HepG2 (cell line): Measurements from ENCODE around the gene KIF1C. TPM values are rescaled to one million over a fixed set of nuclear protein-coding genes. Genes with fewer than 3 reads are reported as not detected.
A peak's percentile ranks its signal among the peaks of the same experiment; 100 is the strongest.

Experiments
- AKAP8 ChIP-seq: sonication (generic); formaldehyde crosslinking; IDR thresholded peaks from 2 replicates; pipeline ENCODE4 v1.5.1; 2020; ENCODE audit warnings: mild to moderate bottlenecking, missing genetic modification reagents
- GATAD2A ChIP-seq: IDR thresholded peaks from 2 replicates; pipeline ENCODE4 v1.6.1; 2016
- HMG20B ChIP-seq: conservative IDR thresholded peaks from 2 replicates; pipeline ENCODE4 v1.6.1; 2016; ENCODE audit warnings: missing genetic modification reagents, missing compliant biosample characterization
- NCOR1 ChIP-seq: fragments of 200-600 bp; sonication (generic); IDR thresholded peaks from 2 replicates; pipeline ENCODE4 v1.7.0; 2017; ENCODE audit warnings: antibody characterized with exemption, low read length, borderline replicate concordance
- NFRKB ChIP-seq: fragments of 450-650 bp; IDR thresholded peaks from 2 replicates; pipeline ENCODE4 v1.6.1; 2017
- NR2F1 ChIP-seq, 2 experiments: fragments of 450-650 bp in 1 of 2; formaldehyde crosslinking in 1 of 2; IDR thresholded peaks; 2 replicates each; pipeline versions ENCODE4 v1.5.0 to v1.6.1; 2016 to 2020; ENCODE audit warnings: mild to moderate bottlenecking in 1 of 2, missing compliant biosample characterization in 1 of 2, missing genetic modification reagents in 1 of 2, moderate library complexity in 1 of 2
- SALL2 ChIP-seq: sonication (generic); formaldehyde crosslinking; IDR thresholded peaks from 2 replicates; pipeline ENCODE4 v1.8.1; 2023; ENCODE audit warnings: mild to moderate bottlenecking, missing genetic modification reagents, inconsistent platforms
- ZFX ChIP-seq: sonication (generic); formaldehyde crosslinking; IDR thresholded peaks from 2 replicates; pipeline ENCODE4 v1.4.0; 2020; ENCODE audit warnings: mild to moderate bottlenecking, low read depth, missing genetic modification reagents, moderate library complexity
- ZNF792 ChIP-seq: IDR thresholded peaks from 2 replicates; pipeline ENCODE4 v1.6.1; 2016
- polyA plus RNA-seq, 8 experiments: library from polyadenylated mRNA; depleted of rRNA in 3 of 8; stranded (reverse) in 7 of 8; unstranded in 1 of 8; fragments of >200 nt; fragmentation: Illumina TruSeq in 4 of 8; extraction: Trizol in 4 of 8; gene quantifications; 2 replicates each; pipeline versions ENCODE4 v1.2.1 to v1.2.3, GENCODE V29; 2011 to 2016; ENCODE audit warnings: low read depth in 4 of 8, missing spikeins in 1 of 8, mixed read lengths in 1 of 8; ENCODE audit not compliant: insufficient read depth in 1 of 8
- total RNA-seq, 5 experiments: library from RNA; depleted of rRNA; stranded (reverse); fragments of >200 nt; fragmentation: Illumina TruSeq; extraction: Trizol; gene quantifications; 2 replicates each; pipeline ENCODE4 v1.2.3, GENCODE V29; 2016; ENCODE audit warnings: low read depth in 1 of 5
- TF ChIP-seq, protein P1 (sequence below): sonication (generic); formaldehyde crosslinking; IDR thresholded peaks from 2 replicates; pipeline ENCODE4 v1.4.0; 2020; ENCODE audit warnings: missing genetic modification reagents, borderline replicate concordance
- TF ChIP-seq, protein P2 (sequence below): sonication (generic); formaldehyde crosslinking; IDR thresholded peaks from 2 replicates; pipeline ENCODE4 v1.8.1; 2023; ENCODE audit warnings: mild to moderate bottlenecking, missing genetic modification reagents
- TF ChIP-seq, protein P3 (sequence below): sonication (generic); formaldehyde crosslinking; IDR thresholded peaks from 2 replicates; pipeline ENCODE4 v1.9.0; 2022; ENCODE audit warnings: missing genetic modification reagents, mild to moderate bottlenecking, borderline replicate concordance
- TF ChIP-seq, protein P4 (sequence below): sonication (generic); formaldehyde crosslinking; IDR thresholded peaks from 2 replicates; pipeline ENCODE4 v1.5.0; 2020; ENCODE audit warnings: mild to moderate bottlenecking, missing genetic modification reagents, borderline replicate concordance
- TF ChIP-seq, protein P5 (sequence below): sonication (generic); formaldehyde crosslinking; IDR thresholded peaks from 2 replicates; pipeline ENCODE4; 2020; ENCODE audit warnings: missing genetic modification reagents, mild to moderate bottlenecking, borderline replicate concordance
- TF ChIP-seq, protein P6 (sequence below): sonication (generic); formaldehyde crosslinking; IDR thresholded peaks from 2 replicates; pipeline ENCODE4 v1.9.0; 2021; ENCODE audit warnings: missing genetic modification reagents, borderline replicate concordance

Gene KIF1C
- total and polyA plus RNA-seq, 2 of the 13 experiments (the other 11 are each of a cell fraction or from before 2014, with no cell fraction given) = 70.0 to 104 TPM

DNA sequence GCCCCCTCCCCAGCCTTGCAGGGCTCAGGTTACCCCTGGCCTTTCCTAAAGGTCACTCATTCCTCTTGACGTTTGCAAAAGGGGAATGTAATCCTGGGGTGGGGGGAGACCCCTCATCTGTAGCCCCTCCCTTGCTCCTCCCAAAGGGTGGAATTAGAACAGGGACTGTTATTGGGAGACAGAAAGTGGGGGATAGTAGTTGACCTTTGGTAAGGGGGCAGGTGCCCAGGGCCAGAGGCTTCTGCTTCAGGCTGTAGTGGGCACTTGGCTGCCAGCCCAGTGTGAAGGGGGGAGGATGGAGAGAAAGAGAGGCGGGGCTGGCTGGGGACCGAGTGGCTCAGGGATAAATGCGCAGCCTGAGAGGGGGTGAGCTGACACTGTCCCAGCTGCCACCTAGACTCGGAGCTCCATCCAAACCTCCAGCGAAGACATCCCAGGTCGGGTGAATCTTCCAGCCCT lies 47.0 kb upstream of the KIF1C start, which contains the start of gene ENO3 (continued):
- TF ChIP-seq HMG20B (CRISPR knock-in tag) (0 out of 2 replicates have a peak, but pooled peaks have one; percentile 21), GATAD2A (CRISPR knock-in tag) (peak; percentile 16; the same call in 1 of the 2 replicates), ZNF792 (CRISPR knock-in tag) (peak; percentile 94), NCOR1 (peak; percentile 49; the same call in 1 of the 2 replicates), NR2F1 (CRISPR knock-in tag; IDR thresholded peaks at IDR 0.05) (peak; percentile 46 to 61), ZFX (CRISPR knock-in tag) (peak; percentile 62; the same call in 1 of the 2 replicates), NFRKB (no peak), SALL2 (peak; percentile 19; the same call in 1 of the 2 replicates), AKAP8 (peak; percentile 14; the same call in 1 of the 2 replicates)
- TF ChIP-seq, protein P1, sequence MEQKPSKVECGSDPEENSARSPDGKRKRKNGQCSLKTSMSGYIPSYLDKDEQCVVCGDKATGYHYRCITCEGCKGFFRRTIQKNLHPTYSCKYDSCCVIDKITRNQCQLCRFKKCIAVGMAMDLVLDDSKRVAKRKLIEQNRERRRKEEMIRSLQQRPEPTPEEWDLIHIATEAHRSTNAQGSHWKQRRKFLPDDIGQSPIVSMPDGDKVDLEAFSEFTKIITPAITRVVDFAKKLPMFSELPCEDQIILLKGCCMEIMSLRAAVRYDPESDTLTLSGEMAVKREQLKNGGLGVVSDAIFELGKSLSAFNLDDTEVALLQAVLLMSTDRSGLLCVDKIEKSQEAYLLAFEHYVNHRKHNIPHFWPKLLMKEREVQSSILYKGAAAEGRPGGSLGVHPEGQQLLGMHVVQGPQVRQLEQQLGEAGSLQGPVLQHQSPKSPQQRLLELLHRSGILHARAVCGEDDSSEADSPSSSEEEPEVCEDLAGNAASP = peak; percentile 26; the same call in 1 of the 2 replicates
- TF ChIP-seq, protein P2, sequence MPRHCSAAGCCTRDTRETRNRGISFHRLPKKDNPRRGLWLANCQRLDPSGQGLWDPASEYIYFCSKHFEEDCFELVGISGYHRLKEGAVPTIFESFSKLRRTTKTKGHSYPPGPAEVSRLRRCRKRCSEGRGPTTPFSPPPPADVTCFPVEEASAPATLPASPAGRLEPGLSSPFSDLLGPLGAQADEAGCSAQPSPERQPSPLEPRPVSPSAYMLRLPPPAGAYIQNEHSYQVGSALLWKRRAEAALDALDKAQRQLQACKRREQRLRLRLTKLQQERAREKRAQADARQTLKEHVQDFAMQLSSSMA = peak; percentile 71; the same call in 1 of the 2 replicates
- TF ChIP-seq, protein P3, sequence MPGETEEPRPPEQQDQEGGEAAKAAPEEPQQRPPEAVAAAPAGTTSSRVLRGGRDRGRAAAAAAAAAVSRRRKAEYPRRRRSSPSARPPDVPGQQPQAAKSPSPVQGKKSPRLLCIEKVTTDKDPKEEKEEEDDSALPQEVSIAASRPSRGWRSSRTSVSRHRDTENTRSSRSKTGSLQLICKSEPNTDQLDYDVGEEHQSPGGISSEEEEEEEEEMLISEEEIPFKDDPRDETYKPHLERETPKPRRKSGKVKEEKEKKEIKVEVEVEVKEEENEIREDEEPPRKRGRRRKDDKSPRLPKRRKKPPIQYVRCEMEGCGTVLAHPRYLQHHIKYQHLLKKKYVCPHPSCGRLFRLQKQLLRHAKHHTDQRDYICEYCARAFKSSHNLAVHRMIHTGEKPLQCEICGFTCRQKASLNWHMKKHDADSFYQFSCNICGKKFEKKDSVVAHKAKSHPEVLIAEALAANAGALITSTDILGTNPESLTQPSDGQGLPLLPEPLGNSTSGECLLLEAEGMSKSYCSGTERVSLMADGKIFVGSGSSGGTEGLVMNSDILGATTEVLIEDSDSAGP = peak; percentile 55; the same call in 1 of the 2 replicates
- TF ChIP-seq, protein P4, sequence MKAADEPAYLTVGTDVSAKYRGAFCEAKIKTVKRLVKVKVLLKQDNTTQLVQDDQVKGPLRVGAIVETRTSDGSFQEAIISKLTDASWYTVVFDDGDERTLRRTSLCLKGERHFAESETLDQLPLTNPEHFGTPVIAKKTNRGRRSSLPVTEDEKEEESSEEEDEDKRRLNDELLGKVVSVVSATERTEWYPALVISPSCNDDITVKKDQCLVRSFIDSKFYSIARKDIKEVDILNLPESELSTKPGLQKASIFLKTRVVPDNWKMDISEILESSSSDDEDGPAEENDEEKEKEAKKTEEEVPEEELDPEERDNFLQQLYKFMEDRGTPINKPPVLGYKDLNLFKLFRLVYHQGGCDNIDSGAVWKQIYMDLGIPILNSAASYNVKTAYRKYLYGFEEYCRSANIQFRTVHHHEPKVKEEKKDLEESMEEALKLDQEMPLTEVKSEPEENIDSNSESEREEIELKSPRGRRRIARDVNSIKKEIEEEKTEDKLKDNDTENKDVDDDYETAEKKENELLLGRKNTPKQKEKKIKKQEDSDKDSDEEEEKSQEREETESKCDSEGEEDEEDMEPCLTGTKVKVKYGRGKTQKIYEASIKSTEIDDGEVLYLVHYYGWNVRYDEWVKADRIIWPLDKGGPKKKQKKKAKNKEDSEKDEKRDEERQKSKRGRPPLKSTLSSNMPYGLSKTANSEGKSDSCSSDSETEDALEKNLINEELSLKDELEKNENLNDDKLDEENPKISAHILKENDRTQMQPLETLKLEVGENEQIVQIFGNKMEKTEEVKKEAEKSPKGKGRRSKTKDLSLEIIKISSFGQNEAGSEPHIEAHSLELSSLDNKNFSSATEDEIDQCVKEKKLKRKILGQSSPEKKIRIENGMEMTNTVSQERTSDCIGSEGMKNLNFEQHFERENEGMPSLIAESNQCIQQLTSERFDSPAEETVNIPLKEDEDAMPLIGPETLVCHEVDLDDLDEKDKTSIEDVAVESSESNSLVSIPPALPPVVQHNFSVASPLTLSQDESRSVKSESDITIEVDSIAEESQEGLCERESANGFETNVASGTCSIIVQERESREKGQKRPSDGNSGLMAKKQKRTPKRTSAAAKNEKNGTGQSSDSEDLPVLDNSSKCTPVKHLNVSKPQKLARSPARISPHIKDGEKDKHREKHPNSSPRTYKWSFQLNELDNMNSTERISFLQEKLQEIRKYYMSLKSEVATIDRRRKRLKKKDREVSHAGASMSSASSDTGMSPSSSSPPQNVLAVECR = peak; percentile 60; the same call in 1 of the 2 replicates
- TF ChIP-seq, protein P5, sequence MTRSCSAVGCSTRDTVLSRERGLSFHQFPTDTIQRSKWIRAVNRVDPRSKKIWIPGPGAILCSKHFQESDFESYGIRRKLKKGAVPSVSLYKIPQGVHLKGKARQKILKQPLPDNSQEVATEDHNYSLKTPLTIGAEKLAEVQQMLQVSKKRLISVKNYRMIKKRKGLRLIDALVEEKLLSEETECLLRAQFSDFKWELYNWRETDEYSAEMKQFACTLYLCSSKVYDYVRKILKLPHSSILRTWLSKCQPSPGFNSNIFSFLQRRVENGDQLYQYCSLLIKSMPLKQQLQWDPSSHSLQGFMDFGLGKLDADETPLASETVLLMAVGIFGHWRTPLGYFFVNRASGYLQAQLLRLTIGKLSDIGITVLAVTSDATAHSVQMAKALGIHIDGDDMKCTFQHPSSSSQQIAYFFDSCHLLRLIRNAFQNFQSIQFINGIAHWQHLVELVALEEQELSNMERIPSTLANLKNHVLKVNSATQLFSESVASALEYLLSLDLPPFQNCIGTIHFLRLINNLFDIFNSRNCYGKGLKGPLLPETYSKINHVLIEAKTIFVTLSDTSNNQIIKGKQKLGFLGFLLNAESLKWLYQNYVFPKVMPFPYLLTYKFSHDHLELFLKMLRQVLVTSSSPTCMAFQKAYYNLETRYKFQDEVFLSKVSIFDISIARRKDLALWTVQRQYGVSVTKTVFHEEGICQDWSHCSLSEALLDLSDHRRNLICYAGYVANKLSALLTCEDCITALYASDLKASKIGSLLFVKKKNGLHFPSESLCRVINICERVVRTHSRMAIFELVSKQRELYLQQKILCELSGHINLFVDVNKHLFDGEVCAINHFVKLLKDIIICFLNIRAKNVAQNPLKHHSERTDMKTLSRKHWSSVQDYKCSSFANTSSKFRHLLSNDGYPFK (CRISPR knock-in tag) = peak; percentile 67; the same call in 1 of the 2 replicates
- TF ChIP-seq, protein P6, sequence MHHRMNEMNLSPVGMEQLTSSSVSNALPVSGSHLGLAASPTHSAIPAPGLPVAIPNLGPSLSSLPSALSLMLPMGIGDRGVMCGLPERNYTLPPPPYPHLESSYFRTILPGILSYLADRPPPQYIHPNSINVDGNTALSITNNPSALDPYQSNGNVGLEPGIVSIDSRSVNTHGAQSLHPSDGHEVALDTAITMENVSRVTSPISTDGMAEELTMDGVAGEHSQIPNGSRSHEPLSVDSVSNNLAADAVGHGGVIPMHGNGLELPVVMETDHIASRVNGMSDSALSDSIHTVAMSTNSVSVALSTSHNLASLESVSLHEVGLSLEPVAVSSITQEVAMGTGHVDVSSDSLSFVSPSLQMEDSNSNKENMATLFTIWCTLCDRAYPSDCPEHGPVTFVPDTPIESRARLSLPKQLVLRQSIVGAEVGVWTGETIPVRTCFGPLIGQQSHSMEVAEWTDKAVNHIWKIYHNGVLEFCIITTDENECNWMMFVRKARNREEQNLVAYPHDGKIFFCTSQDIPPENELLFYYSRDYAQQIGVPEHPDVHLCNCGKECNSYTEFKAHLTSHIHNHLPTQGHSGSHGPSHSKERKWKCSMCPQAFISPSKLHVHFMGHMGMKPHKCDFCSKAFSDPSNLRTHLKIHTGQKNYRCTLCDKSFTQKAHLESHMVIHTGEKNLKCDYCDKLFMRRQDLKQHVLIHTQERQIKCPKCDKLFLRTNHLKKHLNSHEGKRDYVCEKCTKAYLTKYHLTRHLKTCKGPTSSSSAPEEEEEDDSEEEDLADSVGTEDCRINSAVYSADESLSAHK (CRISPR knock-in tag) = no peak
